ENCODE data around the gene TMEM141. TPM values are rescaled to one million over a fixed set of nuclear protein-coding genes. Genes with fewer than 3 reads are reported as not detected.

TMEM141 gene
- total RNA-seq, 2 experiments from 2014 or later: 43.2 to 70.2 TPM

- H3K9me3 ChIP-seq (ENCODE audit: low read length): no peaks in the 10 kb centered on the region
- H4K20me1 ChIP-seq (ENCODE audit: insufficient read depth, low read length): no peaks in the 10 kb centered on the region
- no peaks in the 10 kb centered on the region for H3K9me2 ChIP-seq (ENCODE audit: insufficient read depth, low read length)
- ChIA-PET CTCF (ENCODE audit: unreplicated experiment) (no interaction called here), POLR2A (no interaction called here)
- TF ChIP-seq EZH2phosphoT487 (IDR thresholded peaks at IDR 0.05; ENCODE audit: borderline replicate concordance, low read depth, low read length): no peak
- TF ChIP-seq CTCF (conservative IDR thresholded peaks at IDR 0.05; ENCODE audit: low read length): no peak
- no peaks in the 10 kb centered on the region for H3K4me1 ChIP-seq (ENCODE audit: insufficient read depth, low read length, poor library complexity, severe bottlenecking)
- intact Hi-C loops (cut with micrococcal nuclease; ENCODE audit: unreplicated experiment): no loop called here
- H3K79me2 ChIP-seq (ENCODE audit: insufficient read depth, low read depth, low read length): no peaks in the 10 kb centered on the region
- no peak overlapping the region for H3K4me3 ChIP-seq (ENCODE audit: low read depth, low read length, poor library complexity, severe bottlenecking)
- H3K4me2 ChIP-seq (ENCODE audit: low read length): no peak overlapping the region
- BruUV-seq (replicated peaks): no TSS peak
- peaks cover 57% of the 10 kb centered on the region for H3K36me3 ChIP-seq (ENCODE audit: insufficient read depth, low read length)
- no peak overlapping the region for H2AFZ ChIP-seq (ENCODE audit: low read length)
- no peak for DNase-seq (ENCODE audit: low spot score)
- no peak overlapping the region for H3K27ac ChIP-seq (ENCODE audit: low read depth, low read length, poor library complexity, severe bottlenecking)
Measured at GRCh38 chr9:136823136-136824046, 32.2 kb downstream of the TMEM141 start.

- no peaks in the 10 kb centered on the region for H3K79me2 ChIP-seq (ENCODE audit: insufficient read depth, low read depth, low read length)
- no peaks in the 10 kb centered on the region for H4K20me1 ChIP-seq (ENCODE audit: insufficient read depth, low read length)
- intact Hi-C loops (cut with micrococcal nuclease; ENCODE audit: unreplicated experiment): no loop called here
- no peak for TF ChIP-seq CTCF (conservative IDR thresholded peaks at IDR 0.05; ENCODE audit: low read length)
- no peak for TF ChIP-seq EZH2phosphoT487 (IDR thresholded peaks at IDR 0.05; ENCODE audit: borderline replicate concordance, low read depth, low read length)
- no peaks in the 10 kb centered on the region for H3K4me1 ChIP-seq (ENCODE audit: insufficient read depth, low read length, poor library complexity, severe bottlenecking)
- ChIA-PET POLR2A (no interaction called here), CTCF (ENCODE audit: unreplicated experiment) (no interaction called here)
- no peak overlapping the region for H3K4me2 ChIP-seq (ENCODE audit: low read length)
- H3K9me3 ChIP-seq (ENCODE audit: low read length): no peaks in the 10 kb centered on the region
- peaks cover 65% of the 10 kb centered on the region for H3K36me3 ChIP-seq (ENCODE audit: insufficient read depth, low read length)
- no peak overlapping the region for H3K27ac ChIP-seq (ENCODE audit: low read depth, low read length, poor library complexity, severe bottlenecking)
- no peak overlapping the region for H2AFZ ChIP-seq (ENCODE audit: low read length)
- BruUV-seq (replicated peaks): no TSS peak
- H3K4me3 ChIP-seq (ENCODE audit: low read depth, low read length, poor library complexity, severe bottlenecking): no peak overlapping the region
- H3K9me2 ChIP-seq (ENCODE audit: insufficient read depth, low read length): no peaks in the 10 kb centered on the region
- no peak for DNase-seq (ENCODE audit: low spot score)
Measured at GRCh38 chr9:136824496-136825225, 33.5 kb downstream of the TMEM141 start.
